ENCODE measurements around the gene OR4A5.
"Not testable (repeated sequence)": the region's sequence is repeated elsewhere in the genome, so short reads cannot be mapped to it uniquely, and the experiment has no call there.

Gene OR4A5

GRCh38 chr11:54706532-54706931 is at the start of gene OR4A5:
Gene OR4A5 (plus strand): TSS chr11:54706832. CDS start chr11:54706885, 53 bp downstream.
- not testable (repeated sequence) for DNase-seq (ENCODE audit: low read depth)

GRCh38 chr11:54720094-54720493 is 13.5 kb downstream of the OR4A5 start:
- DNase-seq (ENCODE audit: low read depth) = not testable (repeated sequence)

Data from GM04504 (cell line).